ENCODE data around the gene GPC6.

Gene GPC6

GRCh38 chr13:93511011-93511410, 284.4 kb downstream of the GPC6 start:
- Mint-ChIP-seq H3K4me1 (no peaks in the 10 kb centered on the region), H3K27ac (no peak overlapping the region), H3K4me3 (no peak overlapping the region), H3K27me3 (no peaks in the 10 kb centered on the region), H3K36me3 (ENCODE audit: low read depth) (no peaks in the 10 kb centered on the region), H3K9me3 (no peaks in the 10 kb centered on the region)
- ATAC-seq (no peak), DNase-seq (no peak)

GRCh38 chr13:93515267-93515666, 288.7 kb downstream of the GPC6 start:
- no peak for ATAC-seq
- no peaks in the 10 kb centered on the region for H3K9me3 Mint-ChIP-seq

GRCh38 chr13:93517658-93518057, 291.1 kb downstream of the GPC6 start:
- Mint-ChIP-seq H3K27me3 (peaks cover 3% of the 10 kb centered on the region), H3K9me3 (peaks cover 3% of the 10 kb centered on the region), H3K36me3 (ENCODE audit: low read depth) (no peaks in the 10 kb centered on the region), H3K4me1 (no peaks in the 10 kb centered on the region), H3K27ac (no peak overlapping the region), H3K4me3 (no peak overlapping the region)
- DNase-seq = no peak
- ATAC-seq = no peak

More at GRCh38 chr13:93515267-93515666, 288.7 kb downstream of the GPC6 start:
- H3K4me1 Mint-ChIP-seq = no peaks in the 10 kb centered on the region
- no peak for DNase-seq
- no peaks in the 10 kb centered on the region for H3K36me3 Mint-ChIP-seq (ENCODE audit: low read depth)
- peaks cover 3% of the 10 kb centered on the region for H3K27me3 Mint-ChIP-seq
- H3K4me3 Mint-ChIP-seq = no peak overlapping the region
- H3K27ac Mint-ChIP-seq = no peak overlapping the region

GRCh38 chr13:93521307-93521706, 294.7 kb downstream of the GPC6 start:
- Mint-ChIP-seq H3K4me1 (no peaks in the 10 kb centered on the region), H3K27me3 (peaks cover 3% of the 10 kb centered on the region), H3K36me3 (ENCODE audit: low read depth) (no peaks in the 10 kb centered on the region), H3K4me3 (no peak overlapping the region), H3K27ac (no peak overlapping the region), H3K9me3 (peaks cover 3% of the 10 kb centered on the region)
- ATAC-seq (no peak), DNase-seq (no peak)

GRCh38 chr13:93522501-93522900, 295.9 kb downstream of the GPC6 start:
- DNase-seq (no peak), ATAC-seq (no peak)
- H3K27ac Mint-ChIP-seq = no peak overlapping the region
- H3K4me1 Mint-ChIP-seq = no peaks in the 10 kb centered on the region
- H3K36me3 Mint-ChIP-seq (ENCODE audit: low read depth) = no peaks in the 10 kb centered on the region
- peaks cover 3% of the 10 kb centered on the region for H3K9me3 Mint-ChIP-seq
- no peak overlapping the region for H3K4me3 Mint-ChIP-seq
- peaks cover 1% of the 10 kb centered on the region for H3K27me3 Mint-ChIP-seq

- ATAC-seq = no peak
- H3K9me3 Mint-ChIP-seq = peaks cover 3% of the 10 kb centered on the region
- H3K4me3 Mint-ChIP-seq = no peak overlapping the region
- no peaks in the 10 kb centered on the region for H3K36me3 Mint-ChIP-seq (ENCODE audit: low read depth)
- no peaks in the 10 kb centered on the region for H3K27me3 Mint-ChIP-seq
- no peak overlapping the region for H3K27ac Mint-ChIP-seq
- no peak for DNase-seq
- no peaks in the 10 kb centered on the region for H3K4me1 Mint-ChIP-seq
Measured at GRCh38 chr13:93525087-93525486, 298.5 kb downstream of the GPC6 start.

- H3K36me3 Mint-ChIP-seq (ENCODE audit: low read depth) = no peaks in the 10 kb centered on the region
- no peak for ATAC-seq
- no peaks in the 10 kb centered on the region for H3K4me1 Mint-ChIP-seq
- H3K27me3 Mint-ChIP-seq = no peaks in the 10 kb centered on the region
- no peak overlapping the region for H3K27ac Mint-ChIP-seq
- no peak for DNase-seq
- H3K9me3 Mint-ChIP-seq = no peaks in the 10 kb centered on the region
- no peak overlapping the region for H3K4me3 Mint-ChIP-seq
Measured at GRCh38 chr13:93527748-93528297, 301.2 kb downstream of the GPC6 start.

- H3K4me3 Mint-ChIP-seq = no peak overlapping the region
- H3K4me1 Mint-ChIP-seq = no peaks in the 10 kb centered on the region
- H3K27me3 Mint-ChIP-seq = no peaks in the 10 kb centered on the region
- DNase-seq (no peak), ATAC-seq (no peak)
- no peaks in the 10 kb centered on the region for H3K36me3 Mint-ChIP-seq (ENCODE audit: low read depth)
- no peak overlapping the region for H3K27ac Mint-ChIP-seq
- no peaks in the 10 kb centered on the region for H3K9me3 Mint-ChIP-seq
Measured at GRCh38 chr13:93529961-93530360, 303.4 kb downstream of the GPC6 start.

GRCh38 chr13:93534181-93534700, 307.6 kb downstream of the GPC6 start:
- Mint-ChIP-seq H3K27me3 (no peaks in the 10 kb centered on the region), H3K4me1 (no peaks in the 10 kb centered on the region), H3K27ac (no peak overlapping the region), H3K4me3 (no peak overlapping the region), H3K9me3 (no peaks in the 10 kb centered on the region), H3K36me3 (ENCODE audit: low read depth) (no peaks in the 10 kb centered on the region)
- ATAC-seq = no peak
- no peak for DNase-seq

- DNase-seq (no peak), ATAC-seq (no peak)
- Mint-ChIP-seq H3K27ac (no peak overlapping the region), H3K9me3 (no peaks in the 10 kb centered on the region), H3K4me1 (no peaks in the 10 kb centered on the region), H3K27me3 (no peaks in the 10 kb centered on the region), H3K4me3 (no peak overlapping the region), H3K36me3 (ENCODE audit: low read depth) (no peaks in the 10 kb centered on the region)
Measured at GRCh38 chr13:93535251-93535650, 308.6 kb downstream of the GPC6 start.

- H3K4me3 Mint-ChIP-seq = no peak overlapping the region
- H3K9me3 Mint-ChIP-seq = no peaks in the 10 kb centered on the region
- no peaks in the 10 kb centered on the region for H3K36me3 Mint-ChIP-seq (ENCODE audit: low read depth)
- no peaks in the 10 kb centered on the region for H3K4me1 Mint-ChIP-seq
- H3K27me3 Mint-ChIP-seq = no peaks in the 10 kb centered on the region
- no peak for ATAC-seq
- H3K27ac Mint-ChIP-seq = no peak overlapping the region
- no peak for DNase-seq
Measured at GRCh38 chr13:93539914-93540313, 313.3 kb downstream of the GPC6 start.

- Mint-ChIP-seq H3K9me3 (no peaks in the 10 kb centered on the region), H3K27ac (no peak overlapping the region), H3K36me3 (ENCODE audit: low read depth) (no peaks in the 10 kb centered on the region), H3K27me3 (no peaks in the 10 kb centered on the region), H3K4me3 (no peak overlapping the region), H3K4me1 (no peaks in the 10 kb centered on the region)
- ATAC-seq (no peak), DNase-seq (no peak)
Measured at GRCh38 chr13:93547886-93548285, 321.3 kb downstream of the GPC6 start.

- ATAC-seq (no peak), DNase-seq (no peak)
Measured at GRCh38 chr13:93549326-93550005, 322.9 kb downstream of the GPC6 start.

GRCh38 chr13:93550236-93550635, 323.6 kb downstream of the GPC6 start:
- Mint-ChIP-seq H3K27ac (no peak overlapping the region), H3K4me1 (no peaks in the 10 kb centered on the region), H3K4me3 (no peak overlapping the region), H3K9me3 (no peaks in the 10 kb centered on the region), H3K27me3 (no peaks in the 10 kb centered on the region), H3K36me3 (ENCODE audit: low read depth) (no peaks in the 10 kb centered on the region)
- DNase-seq (no peak), ATAC-seq (no peak)

More at GRCh38 chr13:93549326-93550005, 322.9 kb downstream of the GPC6 start:
- Mint-ChIP-seq H3K27me3 (no peaks in the 10 kb centered on the region), H3K9me3 (no peaks in the 10 kb centered on the region), H3K4me1 (no peaks in the 10 kb centered on the region), H3K4me3 (no peak overlapping the region), H3K27ac (no peak overlapping the region), H3K36me3 (ENCODE audit: low read depth) (no peaks in the 10 kb centered on the region)

- Mint-ChIP-seq H3K27me3 (no peaks in the 10 kb centered on the region), H3K9me3 (no peaks in the 10 kb centered on the region), H3K36me3 (ENCODE audit: low read depth) (no peaks in the 10 kb centered on the region), H3K4me1 (no peaks in the 10 kb centered on the region), H3K4me3 (no peak overlapping the region), H3K27ac (no peak overlapping the region)
- DNase-seq = no peak
- no peak for ATAC-seq
Measured at GRCh38 chr13:93552596-93552995, 326.0 kb downstream of the GPC6 start.

Data from activated naive CD8-positive, alpha-beta T cell treated with anti-CD3 and anti-CD28 coated beads, Interleukin-2, amount 50 U/mL, for 24 hours (primary cell).